GM12878 (cell line): ENCODE data around the gene ASB8. TPM values are rescaled to one million over a fixed set of nuclear protein-coding genes. Genes with fewer than 3 reads are reported as not detected.

ENCODE experiments used
- ATAC-seq: fragments of 200-7000 bp; cut with Tn5 transposase; 3 replicates; pipeline ENCODE4 v1.9.1; 2020; ENCODE audit warnings: mild to moderate bottlenecking, moderate library complexity
- BruUV-seq: library from RNA; stranded (reverse); fragments of 400-500 nt; replicated peaks from 2 replicates; lab custom pipeline; 2021; lab: Mats Ljungman, UMichigan
- CTCF ChIA-PET: fragments of 300-600 bp; sonication (Branson Sonifier 250); formaldehyde crosslinking; extraction: SDS; loops from one replicate; lab custom pipeline; 2021; ENCODE audit warnings: inconsistent platforms; lab: Yijun Ruan, JAX
- POLR2A ChIA-PET: fragments of 350-600 bp; formaldehyde crosslinking; extraction: SDS; loops from one replicate; lab custom pipeline; 2021; ENCODE audit warnings: inconsistent platforms; lab: Charles Lee
- RAD21 ChIA-PET: fragments of 300-600 bp; sonication (Branson Sonifier 250); formaldehyde crosslinking; loops from one replicate; lab custom pipeline; 2023; ENCODE audit warnings: antibody characterized with exemption; ENCODE audit not compliant: unreplicated experiment; lab: Charles Lee
- SMC1A ChIA-PET: fragments of 300-600 bp; sonication (Branson Sonifier 250); formaldehyde crosslinking; loops from one replicate; lab custom pipeline; 2023; ENCODE audit not compliant: unreplicated experiment, uncharacterized antibody; lab: Charles Lee
- DNase-seq: peaks from one replicate; pipeline ENCODE4 v3.0.0-alpha.2; 2011; ENCODE audit warnings: low read depth, low spot score
- FAIRE-seq: peaks from 3 replicates; lab custom pipeline; 2011; peaks lifted over from hg19 to GRCh38; lab: Jason Lieb, UNC
- H2AFZ ChIP-seq: 2 replicates; pipeline ENCODE4 v1.6.0; 2011; ENCODE audit warnings: low read depth, low read length, control low read depth; ENCODE audit not compliant: control insufficient read depth
- H3K27ac ChIP-seq: 2 replicates; pipeline ENCODE4 v1.5.1; 2011; ENCODE audit warnings: control low read depth; ENCODE audit not compliant: control insufficient read depth, insufficient read depth
- H3K27me3 ChIP-seq, 2 experiments: replicated peaks in 1 of 2; 2 replicates each; pipeline versions ENCODE4 v1.6.0 to v1.6.1; 2011; ENCODE audit warnings: low read length in 1 of 2; ENCODE audit not compliant: control insufficient read depth in 2 of 2, insufficient read depth in 2 of 2
- H3K36me3 ChIP-seq, 2 experiments: 2 replicates each; pipeline ENCODE4 v1.5.1; 2011; ENCODE audit warnings: low read length in 1 of 2; ENCODE audit not compliant: control insufficient read depth in 2 of 2, insufficient read depth in 2 of 2
- H3K4me1 ChIP-seq: 2 replicates; pipeline ENCODE4 v1.6.1; 2011; ENCODE audit warnings: mild to moderate bottlenecking, low read length, moderate library complexity, mixed read lengths; ENCODE audit not compliant: control insufficient read depth, insufficient read depth
- H3K4me2 ChIP-seq: 2 replicates; pipeline ENCODE4 v1.6.0; 2011; ENCODE audit warnings: control low read depth; ENCODE audit not compliant: control insufficient read depth, insufficient read depth
- H3K4me3 ChIP-seq: fragments of 200-600 bp; sonication (generic); 2 replicates; pipeline ENCODE4 v1.5.1; 2016
- H3K79me2 ChIP-seq: 2 replicates; pipeline ENCODE4 v1.6.0; 2011; ENCODE audit warnings: low read length; ENCODE audit not compliant: control insufficient read depth, insufficient read depth
- H3K9ac ChIP-seq: 2 replicates; pipeline ENCODE4 v1.8.0; 2011; ENCODE audit warnings: low read length, control low read depth, mixed read lengths; ENCODE audit not compliant: control insufficient read depth, insufficient read depth
- H3K9me3 ChIP-seq: replicated peaks from 3 replicates; pipeline ENCODE4 v1.5.1; 2011; ENCODE audit warnings: mild to moderate bottlenecking, low read length; ENCODE audit not compliant: control insufficient read depth, insufficient read depth
- H4K20me1 ChIP-seq: 2 replicates; pipeline ENCODE4 v1.6.0; 2011; ENCODE audit not compliant: control insufficient read depth, insufficient read depth
- CEBPB ChIP-seq, 2 experiments: fragments of 150-350 bp in 1 of 2; IDR thresholded peaks; 2 replicates each; pipeline ENCODE4 v1.6.1; 2012 to 2014; ENCODE audit warnings: low read depth in 2 of 2, low read length in 2 of 2, borderline replicate concordance in 1 of 2, inconsistent platforms in 1 of 2
- E4F1 ChIP-seq: fragments of 450-650 bp; IDR thresholded peaks from 2 replicates; pipeline ENCODE4 v1.6.1; 2018; ENCODE audit warnings: borderline replicate concordance, mild to moderate bottlenecking; ENCODE audit not compliant: partially characterized antibody
- EZH2 ChIP-seq: IDR thresholded peaks from 2 replicates; pipeline ENCODE4 v1.6.1; 2012; ENCODE audit warnings: low read depth, mild to moderate bottlenecking, control low read depth, inconsistent platforms, low read length, borderline replicate concordance; ENCODE audit not compliant: control insufficient read depth
- KAT2A ChIP-seq: conservative IDR thresholded peaks from 2 replicates; pipeline ENCODE4 v1.6.1; 2011; ENCODE audit warnings: low read depth, low read length; ENCODE audit not compliant: control insufficient read depth
- MEF2A ChIP-seq: IDR thresholded peaks from 2 replicates; pipeline ENCODE4 v1.6.1; 2011; ENCODE audit warnings: low read depth, mild to moderate bottlenecking, low read length, moderate library complexity; ENCODE audit not compliant: insufficient read depth
- NFYA ChIP-seq: IDR thresholded peaks from 2 replicates; pipeline ENCODE4 v1.6.1; 2011; ENCODE audit warnings: low read depth, mild to moderate bottlenecking, low read length, improper control_type of control experiment, borderline replicate concordance
- NR2F1 ChIP-seq: fragments of 450-650 bp; conservative IDR thresholded peaks from 2 replicates; pipeline ENCODE4 v1.6.1; 2017; ENCODE audit warnings: mild to moderate bottlenecking
- PKNOX1 ChIP-seq: fragments of 450-650 bp; IDR thresholded peaks from 2 replicates; pipeline ENCODE4 v1.6.1; 2016; ENCODE audit warnings: mild to moderate bottlenecking
- RAD51 ChIP-seq: fragments of 450-650 bp; IDR thresholded peaks from 2 replicates; pipeline ENCODE4 v1.6.1; 2016; ENCODE audit warnings: moderate library complexity, mild to moderate bottlenecking, inconsistent platforms
- RUNX3 ChIP-seq: IDR thresholded peaks from 2 replicates; pipeline ENCODE4 v1.6.1; 2012; ENCODE audit warnings: low read length, inconsistent platforms
- SIN3A ChIP-seq: IDR thresholded peaks from 2 replicates; pipeline ENCODE4 v1.6.1; 2012; ENCODE audit warnings: low read depth, low read length, improper control_type of control experiment
- SKIL ChIP-seq: fragments of 450-650 bp; IDR thresholded peaks from 2 replicates; pipeline ENCODE4 v1.6.1; 2017; ENCODE audit warnings: mild to moderate bottlenecking, low read depth, inconsistent platforms; ENCODE audit not compliant: poor library complexity, severe bottlenecking
- SMAD5 ChIP-seq: IDR thresholded peaks from 2 replicates; pipeline ENCODE4 v1.6.1; 2016; ENCODE audit warnings: antibody characterized with exemption, low read depth
- SMARCA5 ChIP-seq: fragments of 450-650 bp; IDR thresholded peaks from 2 replicates; pipeline ENCODE4 v1.6.1; 2017; ENCODE audit warnings: mild to moderate bottlenecking
- STAT1 ChIP-seq: fragments of 450-650 bp; conservative IDR thresholded peaks from 2 replicates; pipeline ENCODE4 v1.6.1; 2014; ENCODE audit warnings: antibody characterized with exemption, mild to moderate bottlenecking
- SUZ12 ChIP-seq: fragments of 200-600 bp; sonication (generic); IDR thresholded peaks from one replicate; pipeline ENCODE4 v1.6.1; 2018; ENCODE audit warnings: antibody characterized with exemption, mild to moderate bottlenecking; ENCODE audit not compliant: unreplicated experiment
- TARDBP ChIP-seq: IDR thresholded peaks from 2 replicates; pipeline ENCODE4 v1.6.1; 2016; ENCODE audit warnings: borderline replicate concordance
- USF2 ChIP-seq: IDR thresholded peaks from 2 replicates; pipeline ENCODE4 v1.6.1; 2011; ENCODE audit warnings: low read depth, low read length, improper control_type of control experiment, borderline replicate concordance
- ZNF207 ChIP-seq: fragments of 450-650 bp; IDR thresholded peaks from 2 replicates; pipeline ENCODE4 v1.6.1; 2014; ENCODE audit warnings: antibody characterized with exemption, mild to moderate bottlenecking, borderline replicate concordance
- ZZZ3 ChIP-seq: IDR thresholded peaks from 2 replicates; pipeline ENCODE4 v1.6.1; 2011; ENCODE audit warnings: low read depth; ENCODE audit not compliant: control insufficient read depth, insufficient read length
- WGBS: methylation state at CpG from one replicate; pipeline ENCODE4 v1.1.6; 2016; ENCODE audit warnings: low lambda C conversion rate; ENCODE audit not compliant: insufficient replicate concordance, insufficient coverage; ENCODE audit errors: missing lambda C conversion rate; 5-methylcytosine and 5-hydroxymethylcytosine counted together
- in situ Hi-C: fragments of 300-500 bp; cut with MboI; formaldehyde crosslinking; loops from 9 replicates; pipeline ENCODE4 v1.14.3; 2018; ENCODE audit warnings: mixed read lengths
- intact Hi-C: fragments of 100-400 bp; cut with micrococcal nuclease; formaldehyde crosslinking; loops from one replicate; pipeline ENCODE4 v1.14.2; 2022; ENCODE audit not compliant: unreplicated experiment
- polyA plus RNA-seq, 11 experiments: library from polyadenylated mRNA; depleted of rRNA in 4 of 11; unstranded in 6 of 11; stranded (reverse) in 5 of 11; fragments of >200 nt; fragmentation: Nextera tagmentation in 4 of 11; fragmentation: Illumina TruSeq in 1 of 11; extraction: Ambion mirVana in 4 of 11; extraction: Trizol in 1 of 11; gene quantifications; 1 replicate in 1 of 11; 2 replicates in 10 of 11; pipeline versions ENCODE4 v1.2.1 to v1.2.3, GENCODE V29; 2011 to 2016; ENCODE audit warnings: inconsistent platforms in 2 of 11, missing spikeins in 2 of 11, low read depth in 1 of 11
- total RNA-seq, 4 experiments: library from RNA; depleted of rRNA in 3 of 4; stranded (reverse); fragments of >200 nt in 3 of 4; fragmentation: Illumina TruSeq in 1 of 4; extraction: Trizol in 1 of 4; gene quantifications; 2 replicates each; pipeline versions ENCODE4 v1.2.1 to v1.2.3, GENCODE V29; 2013 to 2021

The ASB8 gene
- total and polyA plus RNA-seq, 10 of the 15 experiments (the other 5 are each of a cell fraction or from before 2014, with no cell fraction given): 23.7 to 48.0 (median 29.1) TPM

GRCh38 chr12:48129376-48129775, 27.9 kb downstream of the ASB8 start:
- intact Hi-C loops: no loop called here

More at GRCh38 chr12:48129376-48129775, 27.9 kb downstream of the ASB8 start:
- no peak for DNase-seq
- H3K4me2 ChIP-seq: no peak overlapping the region
- H3K4me3 ChIP-seq: no peak overlapping the region
- H3K4me1 ChIP-seq: no peaks in the 10 kb centered on the region
- H3K9ac ChIP-seq: no peak overlapping the region
- ChIA-PET POLR2A (interaction anchor here (1.0 kb wide), 1 partner anchor 23 kb away, joined by 3 read pairs; no protein-coding TSS in a partner anchor), SMC1A (no interaction called here), RAD21 (interaction anchor here (1.5 kb wide), 1 partner anchor 10 kb away, joined by 4 read pairs; the partner anchor contains the start of gene PFKM), CTCF (no interaction called here)
- TF ChIP-seq SMARCA5 (no peak), RAD51 (no peak), EZH2 (no peak), NR2F1 (no peak), STAT1 (no peak), TARDBP (no peak), SMAD5 (no peak), SKIL (no peak), ZNF207 (no peak), SIN3A (no peak), ZZZ3 (no peak), PKNOX1 (no peak), SUZ12 (no peak), USF2 (no peak), NFYA (no peak), RUNX3 (no peak), E4F1 (no peak), CEBPB (IDR thresholded peaks at IDR 0.05; ENCODE audit: borderline replicate concordance in 1 of 2, low read depth in 2 of 2, low read length in 2 of 2) (no peak), KAT2A (no peak), MEF2A (no peak)
- no peaks in the 10 kb centered on the region; the same call in 1 of the 2 replicates for H3K79me2 ChIP-seq
- peaks cover 13 to 48% of the 10 kb centered on the region in 2 experiments for H3K36me3 ChIP-seq
- FAIRE-seq: no peak
- H4K20me1 ChIP-seq: no peaks in the 10 kb centered on the region
- BruUV-seq: no TSS peak
- in situ Hi-C loops: no loop called here
- no peaks in the 10 kb centered on the region for H3K9me3 ChIP-seq
- H3K27me3 ChIP-seq: no peaks in the 10 kb centered on the region
- H3K27ac ChIP-seq: no peak overlapping the region
- WGBS: 93% methylated on average over 1 of the region's 1 CpG
- ATAC-seq: no peak
- no peak overlapping the region for H2AFZ ChIP-seq
